Activated CD4-positive, alpha-beta T cell treated with anti-CD3 and anti-CD28 coated beads, Interleukin-2, Interleukin-4, amounts not matched to agents 100 ng/mL and 50 ng/mL, durations not matched to agents 16 hours and 8 hours (primary cell): ENCODE data around the gene OTOS.

Source experiments
- DNase-seq: peaks from one replicate; pipeline ENCODE4 v3.0.0-alpha.2; 2020; ENCODE audit warnings: low spot score

The OTOS gene

GRCh38 chr2:240151477-240152031, 11.1 kb upstream of the OTOS start:
- no peak for DNase-seq

DNA sequence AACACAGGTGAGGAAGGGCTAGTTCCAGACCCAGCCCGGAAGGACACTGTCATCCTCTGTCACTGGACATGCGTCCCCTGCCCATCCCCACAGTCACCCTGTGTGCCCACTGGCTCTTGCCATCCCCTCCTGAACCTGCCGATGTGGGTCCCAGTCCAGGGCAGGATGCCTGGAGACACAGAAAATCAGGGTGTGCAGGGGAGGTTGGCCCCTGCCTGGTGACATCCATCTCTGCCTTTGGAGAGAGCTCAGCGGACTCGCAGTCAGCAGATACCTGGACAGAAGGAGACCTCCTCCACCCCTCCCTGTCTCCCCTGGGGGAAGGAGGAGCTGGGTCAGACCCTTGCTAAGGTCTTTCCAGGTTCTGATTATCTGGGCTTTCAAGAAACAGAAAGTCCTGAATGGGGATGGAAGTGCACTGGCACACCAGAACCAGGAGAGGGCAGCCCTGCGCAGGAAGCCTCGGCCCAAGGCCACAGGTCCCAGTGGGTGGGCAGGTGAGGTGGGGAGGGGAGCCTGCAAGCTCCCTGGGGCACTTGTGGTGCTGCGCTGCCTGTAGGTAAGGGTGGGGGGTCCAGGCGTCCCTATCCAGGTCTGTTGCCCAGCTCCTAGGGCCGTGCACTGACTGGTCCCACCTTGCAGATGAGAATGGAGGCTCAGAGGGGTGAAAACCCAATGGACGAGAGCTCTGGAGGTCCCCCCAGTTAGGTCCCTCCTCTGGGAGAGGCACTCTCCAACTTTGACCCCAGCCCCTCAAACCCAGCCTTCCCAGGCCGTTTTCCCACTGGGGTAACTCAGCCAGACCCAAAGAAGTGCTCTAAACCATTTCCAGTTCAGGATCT, 9.7 kb upstream of the OTOS start:
- DNase-seq: peak; percentile 23

DNA sequence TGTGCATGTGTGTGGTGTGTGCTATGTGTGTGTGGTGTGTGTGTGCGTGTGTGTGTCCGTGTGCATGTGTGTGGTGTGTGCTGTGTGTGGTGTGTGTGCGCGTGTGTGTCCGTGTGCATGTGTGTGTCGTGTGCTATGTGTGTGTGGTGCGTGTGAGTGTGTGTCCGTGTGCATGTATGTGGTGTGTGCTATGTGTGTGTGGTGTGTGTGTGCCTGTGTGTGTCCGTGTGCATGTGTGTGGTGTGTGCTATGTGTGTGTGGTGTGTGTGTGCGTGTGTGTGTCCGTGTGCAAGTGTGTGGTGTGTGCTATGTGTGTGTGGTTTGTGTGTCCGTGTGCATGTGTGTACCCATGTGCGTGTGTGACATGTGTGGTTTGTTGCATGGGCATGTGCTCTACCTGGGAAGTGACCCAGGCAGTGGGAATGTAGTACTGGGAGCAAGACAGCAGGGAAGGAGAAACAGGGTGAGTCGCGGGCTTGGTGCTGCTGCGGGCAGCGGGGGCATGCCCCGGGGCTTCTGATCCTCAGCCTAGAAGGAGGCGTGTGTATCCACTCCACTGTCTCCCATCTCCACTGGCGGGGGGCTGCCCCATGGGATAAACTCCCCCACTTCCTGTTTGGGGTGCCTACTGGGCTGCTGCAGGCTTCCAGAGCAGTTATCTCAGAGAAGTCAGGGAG, 7.6 kb upstream of the OTOS start:
- no peak for DNase-seq

DNA sequence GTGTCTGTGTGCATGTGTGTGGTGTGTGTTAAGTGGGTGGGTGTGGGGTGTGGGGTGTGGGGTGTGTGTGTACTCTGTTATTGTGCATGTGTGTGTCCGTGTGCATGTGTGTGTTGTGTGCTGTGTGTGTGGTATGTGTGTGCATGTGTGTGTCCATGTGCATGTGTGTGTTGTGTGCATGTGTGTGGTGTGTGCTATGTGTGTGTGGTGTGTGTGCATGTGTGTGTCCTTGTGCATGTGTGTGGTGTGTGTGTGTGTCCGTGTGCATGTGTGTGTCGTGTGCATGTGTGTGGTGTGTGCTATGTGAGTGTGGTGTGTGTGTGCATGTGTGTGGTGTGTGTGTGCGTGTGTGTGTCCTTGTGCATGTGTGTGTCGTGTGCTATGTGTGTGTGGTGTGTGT, 6.9 kb upstream of the OTOS start:
- DNase-seq: no peak

GRCh38 chr2:240146627-240147278, 6.3 kb upstream of the OTOS start:
- no peak for DNase-seq

GRCh38 chr2:240146141-240146561, 5.7 kb upstream of the OTOS start:
- no peak for DNase-seq

DNA sequence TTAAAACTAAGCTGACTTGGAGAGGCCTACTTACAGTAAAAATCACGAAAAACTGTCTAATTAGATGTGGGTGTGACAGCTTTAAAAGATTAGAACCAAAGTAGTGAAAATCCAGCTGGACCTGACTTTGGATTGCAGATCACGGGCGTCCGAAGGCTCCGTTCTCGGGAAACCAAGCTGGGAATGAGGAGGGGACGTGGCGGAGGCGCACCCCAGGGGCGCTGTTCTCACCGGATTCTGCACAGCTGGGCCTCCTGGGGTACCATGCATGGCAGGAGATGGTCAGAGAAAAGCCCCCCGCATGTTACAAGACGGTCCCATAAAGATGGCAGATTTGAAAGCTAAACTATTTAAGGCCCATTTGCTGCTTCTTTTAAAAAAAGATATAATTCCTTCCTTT, 5.0 kb upstream of the OTOS start:
- no peak for DNase-seq

DNA sequence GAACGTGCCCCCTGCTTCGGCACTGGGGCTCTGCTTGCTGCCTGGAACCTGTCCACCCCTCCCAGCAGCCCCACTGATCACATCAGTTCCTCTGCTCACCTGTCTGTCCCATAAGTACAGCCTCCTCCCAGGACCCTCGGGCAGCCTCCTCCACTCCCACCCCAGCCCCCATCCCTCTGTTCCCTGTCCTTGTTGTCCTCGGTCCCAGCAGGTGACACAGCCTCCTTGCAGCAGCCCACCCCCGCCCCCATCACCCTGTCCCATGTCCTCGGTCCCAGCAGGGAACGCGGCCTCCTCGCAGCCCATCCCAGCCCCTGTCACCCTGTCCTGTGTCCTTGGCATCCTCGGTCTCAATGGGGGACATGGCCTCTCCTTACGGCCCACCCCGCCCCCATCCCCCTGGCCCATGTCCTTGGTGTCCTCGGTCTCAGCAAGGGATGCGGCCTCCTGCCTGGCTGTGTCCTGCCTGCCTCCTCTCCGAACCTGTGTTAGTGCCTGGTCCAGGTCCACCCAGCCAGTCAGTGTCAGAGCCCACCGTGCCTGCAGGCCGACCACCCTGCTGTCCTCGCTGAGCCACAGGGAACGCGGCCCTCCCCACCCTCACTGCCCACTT, 4.3 kb upstream of the OTOS start:
- no peak for DNase-seq

GRCh38 chr2:240143801-240144648, 3.6 kb upstream of the OTOS start:
- peak; percentile 70 for DNase-seq

DNA sequence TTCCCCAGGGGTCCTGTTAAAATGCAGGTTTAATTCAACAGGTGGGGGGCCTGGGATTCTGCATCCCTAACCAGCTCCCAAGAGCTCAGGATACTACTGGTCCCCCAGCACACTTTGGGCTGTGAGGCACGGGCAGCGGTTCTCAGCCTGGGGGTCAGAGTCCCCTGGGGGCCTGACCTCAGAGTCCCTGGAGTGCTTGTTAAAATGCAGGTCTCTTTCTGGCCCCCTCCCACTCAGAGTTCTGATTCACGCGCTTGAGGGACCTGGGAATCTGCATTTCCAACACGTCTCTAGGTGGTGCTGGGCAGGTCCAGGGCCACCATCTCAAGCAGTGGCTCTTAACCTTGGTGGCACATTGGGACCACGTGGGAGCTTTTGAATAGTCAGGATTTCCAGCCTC, 2.8 kb upstream of the OTOS start:
- no peak for DNase-seq

- DNase-seq: no peak
These were observed 2.4 kb upstream of the OTOS start for GRCh38 chr2:240142859-240143258.

- DNase-seq: no peak
These were observed 1.9 kb upstream of the OTOS start for GRCh38 chr2:240142256-240142775.

DNA sequence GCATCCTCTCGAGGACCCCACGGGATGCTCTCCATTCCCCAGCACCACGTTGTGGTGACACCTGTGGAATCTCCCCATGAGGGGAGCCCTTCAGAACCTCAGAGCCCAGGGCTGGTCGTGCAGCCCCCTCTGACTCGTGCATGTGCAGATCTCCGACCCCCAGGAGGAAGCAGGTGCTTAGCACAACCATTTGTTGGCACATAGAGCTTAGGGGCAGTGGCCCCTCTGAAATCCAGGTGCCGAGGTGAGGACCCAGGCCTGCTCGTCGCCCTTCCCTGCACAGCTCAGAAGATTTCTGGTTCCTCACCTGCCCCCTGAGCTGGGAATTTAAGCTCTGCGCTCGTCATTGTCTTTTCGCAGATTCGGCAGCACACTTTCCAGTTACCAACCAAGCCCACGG, 1.3 kb upstream of the OTOS start:
- DNase-seq: no peak

- DNase-seq: no peak
These were observed 462 bp upstream of the OTOS start for GRCh38 chr2:240140920-240141319.

DNA sequence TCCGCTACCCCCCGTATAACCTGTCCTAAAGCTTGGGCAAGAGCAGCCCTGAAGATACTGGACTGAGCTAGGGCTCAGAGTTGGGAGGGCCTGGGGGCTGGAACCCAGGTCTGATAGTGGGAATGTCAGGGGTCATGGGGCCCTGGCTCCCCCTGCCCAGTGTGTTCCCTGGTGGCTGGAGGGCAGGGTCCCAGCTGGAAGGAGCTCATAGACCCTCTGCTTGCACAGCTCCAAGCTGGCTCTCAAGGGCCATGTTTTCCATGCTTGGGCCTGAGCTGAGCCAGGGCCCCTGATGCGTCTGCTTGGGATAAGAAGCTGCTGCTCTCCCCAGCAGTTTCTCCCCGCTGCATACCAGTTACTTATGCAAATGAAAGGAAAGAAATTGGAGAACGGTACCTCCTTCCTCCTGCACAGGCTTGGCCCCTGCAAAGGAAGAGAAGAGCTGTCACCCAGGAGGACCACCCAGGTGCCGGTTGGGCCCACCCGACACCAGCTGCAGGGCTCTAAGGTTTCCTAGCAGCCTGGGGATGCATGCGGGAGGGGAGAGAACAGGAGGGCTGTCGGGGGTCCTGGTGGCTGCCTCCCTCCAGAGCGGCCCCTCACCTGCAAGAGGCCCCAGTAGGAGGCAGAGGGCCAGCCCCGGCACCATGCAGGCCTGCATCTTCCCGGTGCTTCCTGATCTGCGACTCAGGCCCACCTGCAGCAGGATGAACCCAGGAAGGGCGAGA, 628 bp downstream of the OTOS start:
- no peak for DNase-seq

- no peak for DNase-seq
These were observed 1.4 kb downstream of the OTOS start for GRCh38 chr2:240139011-240139441.

- no peak for DNase-seq
These were observed 2.0 kb downstream of the OTOS start for GRCh38 chr2:240138254-240138984.

DNA sequence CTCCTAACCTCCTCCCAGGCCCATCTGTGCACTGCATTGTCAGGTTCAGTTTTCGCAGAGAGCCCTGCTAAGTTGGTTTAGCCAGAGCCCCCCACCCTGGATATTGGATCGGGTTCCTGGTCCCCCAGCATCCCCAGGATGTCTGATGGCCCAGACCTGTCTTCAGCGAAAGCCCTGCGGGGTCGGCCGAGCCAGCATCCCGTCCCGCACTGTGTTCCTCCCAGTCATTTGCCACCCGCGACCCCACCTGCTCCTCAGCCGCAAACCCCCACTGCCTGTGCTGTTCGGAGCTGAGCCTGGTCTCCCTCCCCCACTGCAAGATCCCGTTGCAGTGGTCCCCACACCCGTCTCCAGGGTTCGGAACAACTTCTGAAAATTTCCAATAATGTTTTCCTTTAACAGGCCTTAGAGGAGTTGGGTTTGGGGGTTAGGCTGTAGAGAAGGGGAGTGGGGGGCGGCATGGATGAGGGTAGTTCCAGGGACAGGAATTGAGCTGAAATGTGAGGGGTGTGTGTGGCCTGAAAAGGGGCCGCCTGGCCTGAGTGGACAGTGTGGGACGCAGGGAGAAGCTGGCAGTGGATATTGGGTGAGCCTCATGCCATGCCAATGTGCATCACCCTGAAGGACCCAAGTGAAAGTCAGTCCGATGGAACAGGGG, 2.7 kb downstream of the OTOS start:
- DNase-seq: no peak

- DNase-seq: peak; percentile 9
These were observed 3.7 kb downstream of the OTOS start for GRCh38 chr2:240136671-240137292.
